T1000 (cell line): ENCODE results near the gene SLC4A8.

Experiments used
- DNase-seq: peaks from one replicate; lab custom pipeline; 2025; ENCODE audit warnings: mixed read lengths; lab: John Stamatoyannopoulos, UW

The SLC4A8 gene

GRCh38 chr12:51527966-51528365 is 103.3 kb downstream of the SLC4A8 start:
- no peak for DNase-seq

- no peak for DNase-seq
Observed at GRCh38 chr12:51528852-51529650, 104.4 kb downstream of the SLC4A8 start.

- no peak for DNase-seq
Observed at GRCh38 chr12:51529651-51529970, 105.0 kb downstream of the SLC4A8 start.

GRCh38 chr12:51530208-51530607 is 105.6 kb downstream of the SLC4A8 start:
- no peak for DNase-seq

- no peak for DNase-seq
Observed at GRCh38 chr12:51531284-51531977, 106.8 kb downstream of the SLC4A8 start.

GRCh38 chr12:51531978-51532497 is 107.4 kb downstream of the SLC4A8 start:
- DNase-seq = no peak

GRCh38 chr12:51533799-51534198 is 109.2 kb downstream of the SLC4A8 start:
- DNase-seq = no peak

GRCh38 chr12:51534216-51535074 is 109.8 kb downstream of the SLC4A8 start:
- no peak for DNase-seq

GRCh38 chr12:51536159-51536558 is 111.5 kb downstream of the SLC4A8 start:
- no peak for DNase-seq

GRCh38 chr12:51538149-51538548 is 113.5 kb downstream of the SLC4A8 start:
- DNase-seq = no peak

GRCh38 chr12:51538599-51538998 is 114.0 kb downstream of the SLC4A8 start:
- no peak for DNase-seq

- no peak for DNase-seq
Observed at GRCh38 chr12:51540996-51541395, 116.4 kb downstream of the SLC4A8 start.

GRCh38 chr12:51546097-51546496 is 121.5 kb downstream of the SLC4A8 start:
- DNase-seq = no peak

GRCh38 chr12:51547606-51548005 is 123.0 kb downstream of the SLC4A8 start:
- no peak for DNase-seq

GRCh38 chr12:51548241-51548640 is 123.6 kb downstream of the SLC4A8 start:
- no peak for DNase-seq

- DNase-seq = no peak
Observed at GRCh38 chr12:51549637-51550036, 125.0 kb downstream of the SLC4A8 start.
